ENCODE measurements around the gene STMN3.

- no peak for TF ChIP-seq ZNF274 (IDR thresholded peaks at IDR 0.05; ENCODE audit: low read depth, low read length)
- no peak for TF ChIP-seq YY1 (IDR thresholded peaks at IDR 0.05; ENCODE audit: insufficient read depth, insufficient read length)
- TF ChIP-seq SUZ12 (IDR thresholded peaks at IDR 0.05; ENCODE audit: extremely low read depth, insufficient read depth, insufficient read length): no peak
Measured at GRCh38 chr20:63682384-63683139, 29.3 kb upstream of the STMN3 start.

All from NT2/D1 (cell line).